Upper lobe of left lung (tissue), 4 donors: ENCODE results near the gene CTTNBP2.

Experiments used
- EP300 ChIP-seq, 4 donors: sonication (generic); formaldehyde crosslinking; IDR thresholded peaks; one replicate each; pipeline ENCODE4 v1.5.1; 2017; ENCODE audit warnings: antibody characterized with exemption in 4 of 4, control low read depth in 2 of 4
- POLR2A ChIP-seq, 4 donors: fragments of 450-650 bp; IDR thresholded peaks; one replicate each; pipeline ENCODE4 v1.5.1; 2016 to 2017; ENCODE audit warnings: antibody characterized with exemption in 4 of 4, mild to moderate bottlenecking in 2 of 4
- POLR2AphosphoS5 ChIP-seq, 2 donors: sonication (generic); formaldehyde crosslinking; IDR thresholded peaks; one replicate each; pipeline ENCODE4 v1.5.1; 2017; ENCODE audit warnings: antibody characterized with exemption in 2 of 2
- TF ChIP-seq, protein P1 (sequence below), 6 experiments: fragments of 450-650 bp in 4 of 6; fragments of 200-600 bp in 2 of 6; sonication (generic) in 2 of 6; IDR thresholded peaks; one replicate each; pipeline ENCODE4 v1.5.1; 2016 to 2019; ENCODE audit warnings: antibody characterized with exemption in 6 of 6

DNA sequence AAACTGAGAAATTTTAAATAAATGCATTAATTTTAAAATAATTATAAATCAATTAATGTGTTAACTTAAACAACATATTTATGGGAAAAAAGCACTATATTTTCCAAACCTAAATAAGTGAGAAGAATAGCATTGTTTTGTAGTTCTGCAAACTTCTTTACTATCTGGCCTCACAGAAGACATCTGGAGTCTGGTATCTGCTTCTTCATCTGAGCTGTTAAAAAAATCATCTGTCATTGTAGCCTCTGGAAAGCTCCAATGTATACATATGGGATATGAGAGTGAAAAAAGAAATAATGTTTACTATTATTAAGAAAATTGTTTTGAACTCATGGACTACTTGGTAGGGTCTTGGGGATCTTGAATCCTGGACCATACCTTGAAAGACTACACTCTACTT lies 32.2 kb downstream of the CTTNBP2 start:
- TF ChIP-seq POLR2A (IDR thresholded peaks at IDR 0.05) (no peak), POLR2AphosphoS5 (IDR thresholded peaks at IDR 0.05) (no peak), EP300 (IDR thresholded peaks at IDR 0.05) (no peak)
- TF ChIP-seq, protein P1, sequence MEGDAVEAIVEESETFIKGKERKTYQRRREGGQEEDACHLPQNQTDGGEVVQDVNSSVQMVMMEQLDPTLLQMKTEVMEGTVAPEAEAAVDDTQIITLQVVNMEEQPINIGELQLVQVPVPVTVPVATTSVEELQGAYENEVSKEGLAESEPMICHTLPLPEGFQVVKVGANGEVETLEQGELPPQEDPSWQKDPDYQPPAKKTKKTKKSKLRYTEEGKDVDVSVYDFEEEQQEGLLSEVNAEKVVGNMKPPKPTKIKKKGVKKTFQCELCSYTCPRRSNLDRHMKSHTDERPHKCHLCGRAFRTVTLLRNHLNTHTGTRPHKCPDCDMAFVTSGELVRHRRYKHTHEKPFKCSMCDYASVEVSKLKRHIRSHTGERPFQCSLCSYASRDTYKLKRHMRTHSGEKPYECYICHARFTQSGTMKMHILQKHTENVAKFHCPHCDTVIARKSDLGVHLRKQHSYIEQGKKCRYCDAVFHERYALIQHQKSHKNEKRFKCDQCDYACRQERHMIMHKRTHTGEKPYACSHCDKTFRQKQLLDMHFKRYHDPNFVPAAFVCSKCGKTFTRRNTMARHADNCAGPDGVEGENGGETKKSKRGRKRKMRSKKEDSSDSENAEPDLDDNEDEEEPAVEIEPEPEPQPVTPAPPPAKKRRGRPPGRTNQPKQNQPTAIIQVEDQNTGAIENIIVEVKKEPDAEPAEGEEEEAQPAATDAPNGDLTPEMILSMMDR (IDR thresholded peaks at IDR 0.05) = no peak
